GM12878 (cell line): ENCODE measurements around the gene VAT1. TPM values are rescaled to one million over a fixed set of nuclear protein-coding genes. Genes with fewer than 3 reads are reported as not detected.

Source experiments
- ATAC-seq: fragments of 200-7000 bp; cut with Tn5 transposase; 3 replicates; pipeline ENCODE4 v1.9.1; 2020; ENCODE audit warnings: mild to moderate bottlenecking, moderate library complexity
- BruUV-seq: library from RNA; stranded (reverse); fragments of 400-500 nt; replicated peaks from 2 replicates; lab custom pipeline; 2021; lab: Mats Ljungman, UMichigan
- CTCF ChIA-PET: fragments of 300-600 bp; sonication (Branson Sonifier 250); formaldehyde crosslinking; extraction: SDS; loops from one replicate; lab custom pipeline; 2021; ENCODE audit warnings: inconsistent platforms; lab: Yijun Ruan, JAX
- POLR2A ChIA-PET: fragments of 350-600 bp; formaldehyde crosslinking; extraction: SDS; loops from one replicate; lab custom pipeline; 2021; ENCODE audit warnings: inconsistent platforms; lab: Charles Lee
- RAD21 ChIA-PET: fragments of 300-600 bp; sonication (Branson Sonifier 250); formaldehyde crosslinking; loops from one replicate; lab custom pipeline; 2023; ENCODE audit warnings: antibody characterized with exemption; ENCODE audit not compliant: unreplicated experiment; lab: Charles Lee
- SMC1A ChIA-PET: fragments of 300-600 bp; sonication (Branson Sonifier 250); formaldehyde crosslinking; loops from one replicate; lab custom pipeline; 2023; ENCODE audit not compliant: unreplicated experiment, uncharacterized antibody; lab: Charles Lee
- DNase-seq: peaks from one replicate; pipeline ENCODE4 v3.0.0-alpha.2; 2011; ENCODE audit warnings: low read depth, low spot score
- FAIRE-seq: peaks from 3 replicates; lab custom pipeline; 2011; peaks lifted over from hg19 to GRCh38; lab: Jason Lieb, UNC
- H2AFZ ChIP-seq: 2 replicates; pipeline ENCODE4 v1.6.0; 2011; ENCODE audit warnings: low read depth, low read length, control low read depth; ENCODE audit not compliant: control insufficient read depth
- H3K27ac ChIP-seq: 2 replicates; pipeline ENCODE4 v1.5.1; 2011; ENCODE audit warnings: control low read depth; ENCODE audit not compliant: control insufficient read depth, insufficient read depth
- H3K27me3 ChIP-seq, 2 experiments: replicated peaks in 1 of 2; 2 replicates each; pipeline versions ENCODE4 v1.6.0 to v1.6.1; 2011; ENCODE audit warnings: low read length in 1 of 2; ENCODE audit not compliant: control insufficient read depth in 2 of 2, insufficient read depth in 2 of 2
- H3K36me3 ChIP-seq, 2 experiments: 2 replicates each; pipeline ENCODE4 v1.5.1; 2011; ENCODE audit warnings: low read length in 1 of 2; ENCODE audit not compliant: control insufficient read depth in 2 of 2, insufficient read depth in 2 of 2
- H3K4me1 ChIP-seq: 2 replicates; pipeline ENCODE4 v1.6.1; 2011; ENCODE audit warnings: mild to moderate bottlenecking, low read length, moderate library complexity, mixed read lengths; ENCODE audit not compliant: control insufficient read depth, insufficient read depth
- H3K4me2 ChIP-seq: 2 replicates; pipeline ENCODE4 v1.6.0; 2011; ENCODE audit warnings: control low read depth; ENCODE audit not compliant: control insufficient read depth, insufficient read depth
- H3K4me3 ChIP-seq: fragments of 200-600 bp; sonication (generic); 2 replicates; pipeline ENCODE4 v1.5.1; 2016
- H3K79me2 ChIP-seq: 2 replicates; pipeline ENCODE4 v1.6.0; 2011; ENCODE audit warnings: low read length; ENCODE audit not compliant: control insufficient read depth, insufficient read depth
- H3K9ac ChIP-seq: 2 replicates; pipeline ENCODE4 v1.8.0; 2011; ENCODE audit warnings: low read length, control low read depth, mixed read lengths; ENCODE audit not compliant: control insufficient read depth, insufficient read depth
- H3K9me3 ChIP-seq: replicated peaks from 3 replicates; pipeline ENCODE4 v1.5.1; 2011; ENCODE audit warnings: mild to moderate bottlenecking, low read length; ENCODE audit not compliant: control insufficient read depth, insufficient read depth
- H4K20me1 ChIP-seq: 2 replicates; pipeline ENCODE4 v1.6.0; 2011; ENCODE audit not compliant: control insufficient read depth, insufficient read depth
- ASH2L ChIP-seq: fragments of 300-600, 200-600 bp; sonication (generic); IDR thresholded peaks from 2 replicates; pipeline ENCODE4 v1.6.1; 2017; ENCODE audit warnings: low read depth, mild to moderate bottlenecking, borderline replicate concordance
- ATF2 ChIP-seq: IDR thresholded peaks from 2 replicates; pipeline ENCODE4 v1.6.1; 2012; ENCODE audit warnings: low read length, inconsistent platforms
- ATF7 ChIP-seq: fragments of 450-650 bp; IDR thresholded peaks from 2 replicates; pipeline ENCODE4 v1.6.1; 2016; ENCODE audit warnings: low read depth, mild to moderate bottlenecking
- BACH1 ChIP-seq: fragments of 450-650 bp; IDR thresholded peaks from 2 replicates; pipeline ENCODE4 v1.6.1; 2017; ENCODE audit warnings: mild to moderate bottlenecking, borderline replicate concordance
- CBX5 ChIP-seq: sonication (generic); IDR thresholded peaks from 2 replicates; pipeline ENCODE4 v1.6.1; 2016; ENCODE audit warnings: low read depth, moderate library complexity, mild to moderate bottlenecking, inconsistent platforms
- CHD2 ChIP-seq: IDR thresholded peaks from 2 replicates; pipeline ENCODE4 v1.6.1; 2011; ENCODE audit warnings: low read depth, low read length, improper control_type of control experiment, borderline replicate concordance
- EP300 ChIP-seq, 2 experiments: fragments of 150-350 bp in 1 of 2; IDR thresholded peaks; 2 replicates each; pipeline ENCODE4 v1.6.1; 2011 to 2012; ENCODE audit warnings: low read depth in 2 of 2, low read length in 2 of 2, borderline replicate concordance in 1 of 2, improper control_type of control experiment in 1 of 2, inconsistent platforms in 1 of 2; ENCODE audit not compliant: control insufficient read depth in 1 of 2
- GATAD2B ChIP-seq: fragments of 450-650 bp; conservative IDR thresholded peaks from 2 replicates; pipeline ENCODE4 v1.6.1; 2017; ENCODE audit warnings: low read depth, mild to moderate bottlenecking, moderate library complexity
- HDAC2 ChIP-seq: fragments of 200-600 bp; sonication (generic); IDR thresholded peaks from 2 replicates; pipeline ENCODE4 v1.6.1; 2017
- JUND ChIP-seq: IDR thresholded peaks from 2 replicates; pipeline ENCODE4 v1.6.1; 2012; ENCODE audit warnings: low read depth, mild to moderate bottlenecking, low read length, improper control_type of control experiment, moderate library complexity
- LARP7 ChIP-seq: fragments of 450-650 bp; IDR thresholded peaks from 2 replicates; pipeline ENCODE4 v1.6.1; 2017; ENCODE audit warnings: mild to moderate bottlenecking
- MTA2 ChIP-seq: fragments of 450-650 bp; IDR thresholded peaks from 2 replicates; pipeline ENCODE4 v1.6.1; 2016; ENCODE audit warnings: low read depth, mild to moderate bottlenecking, moderate library complexity
- NBN ChIP-seq: fragments of 450-650 bp; IDR thresholded peaks from 2 replicates; pipeline ENCODE4 v1.6.1; 2016
- RAD51 ChIP-seq: fragments of 450-650 bp; IDR thresholded peaks from 2 replicates; pipeline ENCODE4 v1.6.1; 2016; ENCODE audit warnings: moderate library complexity, mild to moderate bottlenecking, inconsistent platforms
- RELA ChIP-seq: fragments of 450-650 bp; IDR thresholded peaks from 2 replicates; pipeline ENCODE4 v1.8.0; 2014; ENCODE audit warnings: borderline replicate concordance; ENCODE audit not compliant: partially characterized antibody
- SPI1 ChIP-seq: IDR thresholded peaks from 2 replicates; pipeline ENCODE4 v1.6.1; 2011; ENCODE audit warnings: low read depth, mild to moderate bottlenecking, low read length, moderate library complexity, borderline replicate concordance; ENCODE audit not compliant: insufficient read depth
- SUPT20H ChIP-seq: IDR thresholded peaks from 2 replicates; pipeline ENCODE4 v1.6.1; 2011; ENCODE audit warnings: low read depth, mild to moderate bottlenecking, low read length, moderate library complexity, borderline replicate concordance; ENCODE audit not compliant: control insufficient read depth
- TCF12 ChIP-seq: IDR thresholded peaks from 2 replicates; pipeline ENCODE4 v1.6.1; 2011; ENCODE audit warnings: low read depth, mild to moderate bottlenecking, low read length
- ZNF24 ChIP-seq: fragments of 450-650 bp; IDR thresholded peaks from 2 replicates; pipeline ENCODE4 v1.6.1; 2017; ENCODE audit warnings: antibody characterized with exemption, mild to moderate bottlenecking
- WGBS: methylation state at CpG from one replicate; pipeline ENCODE4 v1.1.6; 2016; ENCODE audit warnings: low lambda C conversion rate; ENCODE audit not compliant: insufficient replicate concordance, insufficient coverage; ENCODE audit errors: missing lambda C conversion rate; 5-methylcytosine and 5-hydroxymethylcytosine counted together
- in situ Hi-C: fragments of 300-500 bp; cut with MboI; formaldehyde crosslinking; loops from 9 replicates; pipeline ENCODE4 v1.14.3; 2018; ENCODE audit warnings: mixed read lengths
- intact Hi-C: fragments of 100-400 bp; cut with micrococcal nuclease; formaldehyde crosslinking; loops from one replicate; pipeline ENCODE4 v1.14.2; 2022; ENCODE audit not compliant: unreplicated experiment
- polyA plus RNA-seq, 11 experiments: library from polyadenylated mRNA; depleted of rRNA in 4 of 11; unstranded in 6 of 11; stranded (reverse) in 5 of 11; fragments of >200 nt; fragmentation: Nextera tagmentation in 4 of 11; fragmentation: Illumina TruSeq in 1 of 11; extraction: Ambion mirVana in 4 of 11; extraction: Trizol in 1 of 11; gene quantifications; 1 replicate in 1 of 11; 2 replicates in 10 of 11; pipeline versions ENCODE4 v1.2.1 to v1.2.3, GENCODE V29; 2011 to 2016; ENCODE audit warnings: inconsistent platforms in 2 of 11, missing spikeins in 2 of 11, low read depth in 1 of 11
- total RNA-seq, 4 experiments: library from RNA; depleted of rRNA in 3 of 4; stranded (reverse); fragments of >200 nt in 3 of 4; fragmentation: Illumina TruSeq in 1 of 4; extraction: Trizol in 1 of 4; gene quantifications; 2 replicates each; pipeline versions ENCODE4 v1.2.1 to v1.2.3, GENCODE V29; 2013 to 2021

The VAT1 gene
- total and polyA plus RNA-seq, 10 of the 15 experiments (the other 5 are each of a cell fraction or from before 2014, with no cell fraction given), result 5.0 to 19.8 (median 8.2) TPM

- Histone ChIP-seq H3K9me3 (no peaks in the 10 kb centered on the region), H3K9ac (peak within 1 kb of the TSS; percentile 99), H3K79me2 (peaks cover 26% of the 10 kb centered on the region), H3K36me3 (peaks cover 7 to 13% of the 10 kb centered on the region in 2 experiments), H3K4me3 (peak within 1 kb of the TSS; percentile 95), H3K4me1 (peaks cover 3% of the 10 kb centered on the region; the same call in 1 of the 2 replicates), H2AFZ (peak within 1 kb of the TSS; percentile 70), H3K27me3 (no peaks in the 10 kb centered on the region), H4K20me1 (no peaks in the 10 kb centered on the region), H3K27ac (peak within 1 kb of the TSS; percentile 82), H3K4me2 (peak within 1 kb of the TSS; percentile 73)
- ChIA-PET CTCF (interaction anchor here (0.5 to 4.8 kb wide), 48 partner anchors 9 to 804 kb away, joined by 3 to 66 read pairs (median 5); partner anchors contain the start of genes AARSD1, AOC2, BECN1 and CNTD1), POLR2A (interaction anchor here (0.5 to 2.6 kb wide), 23 partner anchors 9 to 1054 kb away, joined by 3 to 21 read pairs (median 3); partner anchors contain the start of genes AARSD1, BECN1, BRCA1 and DHX8), SMC1A (interaction anchor here (0.6 to 3.7 kb wide), 33 partner anchors 9 to 486 kb away, joined by 3 to 47 read pairs (median 4); partner anchors contain the start of genes DHX8, IFI35, PSMC3IP and PSME3), RAD21 (interaction anchor here (0.5 to 2.7 kb wide), 35 partner anchors 8 to 486 kb away, joined by 3 to 31 read pairs (median 5); partner anchors contain the start of genes AARSD1, AOC2, BECN1 and CNTD1)
- TSS peak; percentile 87 for BruUV-seq
- intact Hi-C loops (loop anchor here (1.0 to 10.0 kb wide), 3 partner anchors 17 to 153 kb away; partner anchors contain the start of genes AARSD1 and AOC2), in situ Hi-C loops (no loop called here)
- FAIRE-seq (peak; percentile 100), ATAC-seq (peak; percentile 97), DNase-seq (peak; percentile 100)
- 1% methylated on average over 49 of the region's 49 CpGs for WGBS
- TF ChIP-seq BACH1 (peak; percentile 38; the same call in 1 of the 2 replicates), MTA2 (peak; percentile 91), NBN (peak; percentile 99), ZNF24 (no peak; the same call in 1 of the 2 replicates), ASH2L (0 out of 2 replicates have a peak, but pooled peaks have one; percentile 75), RELA (peak; percentile 83), JUND (no peak), SUPT20H (no peak), LARP7 (peak; percentile 79), RAD51 (peak; percentile 85), ATF7 (peak; percentile 96), HDAC2 (no peak), ATF2 (peak; percentile 79), SPI1 (peak; percentile 67; the same call in 1 of the 2 replicates), EP300 (IDR thresholded peaks at IDR 0.05; ENCODE audit: borderline replicate concordance in 1 of 2, control insufficient read depth in 1 of 2, low read depth in 2 of 2, low read length in 2 of 2) (peak in 1 of 2 experiments; percentile 73; a peak in 2 of 4 replicates), TCF12 (peak; percentile 53; the same call in 1 of the 2 replicates), GATAD2B (peak; percentile 64; the same call in 1 of the 2 replicates), CHD2 (peak; percentile 91), CBX5 (peak; percentile 93; the same call in 1 of the 2 replicates)
Observed at GRCh38 chr17:42997984-42998938, 23.9 kb downstream of the VAT1 start, which contains the start of gene RPL27. Gene RPL27 (plus strand): TSS chr17:42998419. CDS start chr17:42998751, 332 bp downstream.
